Measurements from ENCODE around the gene ARHGAP10. TPM values are rescaled to one million over a fixed set of nuclear protein-coding genes. Genes with fewer than 3 reads are reported as not detected.

ARHGAP10 gene
- polyA plus RNA-seq, 1 experiment, result 31.1 TPM

DNA sequence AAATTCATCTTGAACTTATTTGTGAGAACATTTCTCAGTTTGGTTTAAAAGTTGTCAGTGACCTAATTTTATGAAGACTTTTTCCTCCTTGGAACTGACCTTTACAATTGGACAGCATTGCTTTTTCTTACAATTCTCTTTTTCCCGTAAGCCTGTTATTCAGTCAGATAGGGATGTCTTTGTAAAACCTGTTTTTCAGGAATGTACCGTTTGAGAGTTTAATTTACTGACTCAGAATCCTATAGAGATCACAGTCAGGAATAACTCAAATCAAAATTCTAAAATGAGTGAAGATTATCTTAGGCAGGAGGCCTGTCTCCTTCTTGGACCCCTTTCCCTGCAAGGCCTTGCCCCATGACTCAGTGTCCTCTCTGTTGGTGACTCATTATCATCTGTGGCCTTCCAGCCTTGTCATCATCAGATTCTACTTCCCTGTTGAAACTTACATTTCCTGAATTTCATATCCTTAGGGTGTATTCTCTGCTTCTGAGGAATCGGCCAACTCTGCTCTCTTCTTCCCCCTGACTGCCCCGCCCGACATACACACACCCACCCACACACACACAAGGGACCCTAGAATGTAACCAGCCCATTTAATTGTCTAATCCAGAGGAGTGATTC is 99.8 kb downstream of the ARHGAP10 start:
- TF ChIP-seq, protein P1, sequence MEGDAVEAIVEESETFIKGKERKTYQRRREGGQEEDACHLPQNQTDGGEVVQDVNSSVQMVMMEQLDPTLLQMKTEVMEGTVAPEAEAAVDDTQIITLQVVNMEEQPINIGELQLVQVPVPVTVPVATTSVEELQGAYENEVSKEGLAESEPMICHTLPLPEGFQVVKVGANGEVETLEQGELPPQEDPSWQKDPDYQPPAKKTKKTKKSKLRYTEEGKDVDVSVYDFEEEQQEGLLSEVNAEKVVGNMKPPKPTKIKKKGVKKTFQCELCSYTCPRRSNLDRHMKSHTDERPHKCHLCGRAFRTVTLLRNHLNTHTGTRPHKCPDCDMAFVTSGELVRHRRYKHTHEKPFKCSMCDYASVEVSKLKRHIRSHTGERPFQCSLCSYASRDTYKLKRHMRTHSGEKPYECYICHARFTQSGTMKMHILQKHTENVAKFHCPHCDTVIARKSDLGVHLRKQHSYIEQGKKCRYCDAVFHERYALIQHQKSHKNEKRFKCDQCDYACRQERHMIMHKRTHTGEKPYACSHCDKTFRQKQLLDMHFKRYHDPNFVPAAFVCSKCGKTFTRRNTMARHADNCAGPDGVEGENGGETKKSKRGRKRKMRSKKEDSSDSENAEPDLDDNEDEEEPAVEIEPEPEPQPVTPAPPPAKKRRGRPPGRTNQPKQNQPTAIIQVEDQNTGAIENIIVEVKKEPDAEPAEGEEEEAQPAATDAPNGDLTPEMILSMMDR (IDR thresholded peaks at IDR 0.05; ENCODE audit: low read depth, low read length), result no peak
- H3K27ac ChIP-seq (ENCODE audit: low read depth, low read length), result peak overlapping the region; percentile 85
- no peak for DNase-seq (ENCODE audit: low read depth, low spot score)
- ChIA-PET POLR2A (interaction anchor here (1.0 to 2.4 kb wide), 2 partner anchors 35 to 100 kb away, joined by 3 to 8 read pairs; partner anchors contain the start of gene ARHGAP10), CTCF (interaction anchor here (1.2 kb wide), 1 partner anchor 35 kb away, joined by 9 read pairs; no protein-coding TSS in a partner anchor)
- peaks cover 3% of the 10 kb centered on the region; the same call in 1 of the 2 replicates for H3K9me3 ChIP-seq (ENCODE audit: control insufficient read depth, insufficient read depth, low read length)
- no peak overlapping the region for H3K4me3 ChIP-seq (ENCODE audit: low read depth, low read length)
- no peaks in the 10 kb centered on the region for H3K27me3 ChIP-seq (ENCODE audit: control insufficient read depth, insufficient read depth, low read length)

DNA sequence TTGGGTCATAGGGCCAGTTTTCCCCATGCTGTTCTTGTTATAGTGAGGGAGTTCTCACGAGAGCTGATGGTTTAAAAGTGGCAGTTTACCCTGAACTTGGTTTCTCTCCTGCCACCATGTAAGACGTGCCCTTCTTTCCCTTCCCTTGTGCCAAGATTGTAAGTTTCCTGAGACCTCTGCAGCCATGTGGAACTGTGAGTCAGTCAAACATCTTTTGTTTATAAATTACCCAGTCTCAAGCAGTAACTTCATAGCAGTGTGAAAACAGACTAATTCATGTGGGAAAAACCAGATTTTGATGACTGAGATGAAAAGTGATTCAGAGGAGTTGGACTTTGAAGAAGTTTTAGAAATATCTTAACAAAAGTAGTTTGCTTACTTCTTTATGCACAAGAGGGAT is 101.4 kb downstream of the ARHGAP10 start:
- Histone ChIP-seq H3K27ac (ENCODE audit: low read depth, low read length) (no peak overlapping the region), H3K27me3 (ENCODE audit: control insufficient read depth, insufficient read depth, low read length) (no peaks in the 10 kb centered on the region), H3K4me3 (ENCODE audit: low read depth, low read length) (no peak overlapping the region), H3K9me3 (ENCODE audit: control insufficient read depth, insufficient read depth, low read length) (peaks cover 3% of the 10 kb centered on the region; the same call in 1 of the 2 replicates)
- DNase-seq (ENCODE audit: low read depth, low spot score), result no peak
- TF ChIP-seq, protein P1 (IDR thresholded peaks at IDR 0.05; ENCODE audit: low read depth, low read length), result no peak
- ChIA-PET CTCF (interaction anchor here (0.9 to 2.3 kb wide), 3 partner anchors 33 to 125 kb away, joined by 3 to 13 read pairs (median 3); no protein-coding TSS in a partner anchor), POLR2A (no interaction called here)

DNA sequence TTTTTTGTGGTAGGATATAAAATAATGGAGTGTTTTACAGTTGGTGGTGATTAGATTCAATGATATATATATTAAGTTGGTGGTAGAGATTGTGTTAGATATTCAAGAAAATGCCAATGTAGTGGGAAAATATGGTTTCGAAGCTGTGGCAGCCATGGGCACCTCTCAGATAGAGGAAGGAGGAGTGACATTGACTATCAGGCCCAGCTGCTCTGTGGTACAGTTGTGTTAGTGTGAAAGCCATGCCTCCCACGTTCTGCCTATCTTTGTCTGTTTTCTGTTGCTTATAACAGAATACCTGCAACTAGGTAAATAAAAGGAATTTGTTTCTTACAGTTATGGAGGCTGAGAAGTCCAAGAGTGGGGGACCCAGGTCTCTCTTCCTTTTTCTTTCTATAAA is 101.9 kb downstream of the ARHGAP10 start:
- H3K9me3 ChIP-seq (ENCODE audit: control insufficient read depth, insufficient read depth, low read length), result peaks cover 3% of the 10 kb centered on the region; the same call in 1 of the 2 replicates
- CTCF ChIA-PET, result interaction anchor here (0.9 to 2.3 kb wide), 2 partner anchors 33 to 123 kb away, joined by 3 to 13 read pairs; no protein-coding TSS in a partner anchor
- H3K27ac ChIP-seq (ENCODE audit: low read depth, low read length), result no peak overlapping the region
- POLR2A ChIA-PET, result no interaction called here
- TF ChIP-seq, protein P1 (IDR thresholded peaks at IDR 0.05; ENCODE audit: low read depth, low read length), result no peak
- H3K4me3 ChIP-seq (ENCODE audit: low read depth, low read length), result no peak overlapping the region
- no peak for DNase-seq (ENCODE audit: low read depth, low spot score)
- H3K27me3 ChIP-seq (ENCODE audit: control insufficient read depth, insufficient read depth, low read length), result no peaks in the 10 kb centered on the region

DNA sequence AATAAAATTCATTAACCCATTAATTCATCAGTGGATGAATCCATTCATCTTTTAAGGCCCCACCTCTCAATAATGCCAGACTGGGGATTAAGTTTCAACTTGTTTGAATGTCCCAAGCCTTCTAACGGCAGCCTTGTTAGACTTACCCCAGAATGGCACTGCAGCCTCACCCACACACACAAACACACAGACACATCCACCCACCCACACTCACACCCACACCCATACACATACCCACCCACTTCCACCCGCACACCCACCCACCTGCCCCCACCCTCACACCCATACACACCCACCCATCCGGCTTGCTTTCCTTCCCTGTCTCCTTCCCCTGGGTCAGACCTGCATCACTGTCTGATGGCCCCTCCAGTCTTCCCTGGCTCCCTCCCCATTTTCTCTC is 102.6 kb downstream of the ARHGAP10 start:
- H3K27ac ChIP-seq (ENCODE audit: low read depth, low read length), result no peak overlapping the region
- no peak overlapping the region for H3K4me3 ChIP-seq (ENCODE audit: low read depth, low read length)
- ChIA-PET CTCF (interaction anchor here (9.5 kb wide), 1 partner anchor 33 kb away, joined by 68 read pairs; no protein-coding TSS in a partner anchor), POLR2A (no interaction called here)
- TF ChIP-seq, protein P1 (IDR thresholded peaks at IDR 0.05; ENCODE audit: low read depth, low read length), result no peak
- no peaks in the 10 kb centered on the region for H3K27me3 ChIP-seq (ENCODE audit: control insufficient read depth, insufficient read depth, low read length)
- H3K9me3 ChIP-seq (ENCODE audit: control insufficient read depth, insufficient read depth, low read length), result peaks cover 3% of the 10 kb centered on the region; the same call in 1 of the 2 replicates
- DNase-seq (ENCODE audit: low read depth, low spot score), result no peak

DNA sequence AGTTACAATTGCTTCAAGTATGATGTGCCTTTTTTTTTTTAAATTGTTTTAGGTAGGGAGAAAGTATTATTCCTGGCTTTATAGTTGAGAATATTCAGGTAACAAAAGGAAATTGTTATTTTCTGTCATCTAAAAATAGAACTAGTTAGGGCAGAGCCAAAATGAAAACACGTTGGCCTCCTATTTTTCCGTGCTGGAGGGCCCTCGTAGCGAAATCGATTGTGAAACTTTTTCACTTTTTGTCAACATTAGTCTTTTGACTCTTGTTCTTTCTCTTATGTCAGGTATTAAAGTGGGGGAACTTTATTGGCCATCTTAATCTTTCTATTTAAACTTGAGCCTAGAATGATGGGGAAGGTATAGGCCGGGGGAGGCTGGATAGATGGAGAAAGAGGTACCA is 104.9 kb downstream of the ARHGAP10 start:
- no peak for DNase-seq (ENCODE audit: low read depth, low spot score)
- Histone ChIP-seq H3K27ac (ENCODE audit: low read depth, low read length) (no peak overlapping the region), H3K27me3 (ENCODE audit: control insufficient read depth, insufficient read depth, low read length) (no peaks in the 10 kb centered on the region), H3K9me3 (ENCODE audit: control insufficient read depth, insufficient read depth, low read length) (peaks cover 3% of the 10 kb centered on the region; the same call in 1 of the 2 replicates), H3K4me3 (ENCODE audit: low read depth, low read length) (no peak overlapping the region)
- POLR2A ChIA-PET, result no interaction called here
- TF ChIP-seq, protein P1 (IDR thresholded peaks at IDR 0.05; ENCODE audit: low read depth, low read length), result no peak
- CTCF ChIA-PET, result interaction anchor here (0.6 to 9.5 kb wide), 3 partner anchors 31 to 317 kb away, joined by 3 to 68 read pairs (median 4); no protein-coding TSS in a partner anchor
